ENCODE data around the gene NACAD.

- TF ChIP-seq CTCF (conservative IDR thresholded peaks at IDR 0.05): no peak
- no peak for TF ChIP-seq EZH2 (IDR thresholded peaks at IDR 0.05; ENCODE audit: low read depth)
Measured at GRCh38 chr7:45112648-45113047, 23.9 kb upstream of the NACAD start.
